D721Med (cell line): ENCODE results near the gene SEMA3F.

ENCODE experiments used
- DNase-seq: peaks from one replicate; pipeline ENCODE4 v3.0.0; 2011; ENCODE audit warnings: low spot score; ENCODE audit not compliant: insufficient read length
- FAIRE-seq: peaks from 2 replicates; lab custom pipeline; 2011; peaks lifted over from hg19 to GRCh38; lab: Jason Lieb, UNC
- TF ChIP-seq, protein P1 (sequence below): IDR thresholded peaks from 2 replicates; pipeline ENCODE4 v1.5.1; 2012; ENCODE audit warnings: mild to moderate bottlenecking, control low read depth; ENCODE audit not compliant: insufficient read depth; ENCODE audit errors: missing control alignments

SEMA3F gene

GRCh38 chr3:50170689-50171088 is 15.6 kb downstream of the SEMA3F start:
- FAIRE-seq: no peak
- DNase-seq: no peak
- TF ChIP-seq, protein P1, sequence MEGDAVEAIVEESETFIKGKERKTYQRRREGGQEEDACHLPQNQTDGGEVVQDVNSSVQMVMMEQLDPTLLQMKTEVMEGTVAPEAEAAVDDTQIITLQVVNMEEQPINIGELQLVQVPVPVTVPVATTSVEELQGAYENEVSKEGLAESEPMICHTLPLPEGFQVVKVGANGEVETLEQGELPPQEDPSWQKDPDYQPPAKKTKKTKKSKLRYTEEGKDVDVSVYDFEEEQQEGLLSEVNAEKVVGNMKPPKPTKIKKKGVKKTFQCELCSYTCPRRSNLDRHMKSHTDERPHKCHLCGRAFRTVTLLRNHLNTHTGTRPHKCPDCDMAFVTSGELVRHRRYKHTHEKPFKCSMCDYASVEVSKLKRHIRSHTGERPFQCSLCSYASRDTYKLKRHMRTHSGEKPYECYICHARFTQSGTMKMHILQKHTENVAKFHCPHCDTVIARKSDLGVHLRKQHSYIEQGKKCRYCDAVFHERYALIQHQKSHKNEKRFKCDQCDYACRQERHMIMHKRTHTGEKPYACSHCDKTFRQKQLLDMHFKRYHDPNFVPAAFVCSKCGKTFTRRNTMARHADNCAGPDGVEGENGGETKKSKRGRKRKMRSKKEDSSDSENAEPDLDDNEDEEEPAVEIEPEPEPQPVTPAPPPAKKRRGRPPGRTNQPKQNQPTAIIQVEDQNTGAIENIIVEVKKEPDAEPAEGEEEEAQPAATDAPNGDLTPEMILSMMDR: no peak

DNA sequence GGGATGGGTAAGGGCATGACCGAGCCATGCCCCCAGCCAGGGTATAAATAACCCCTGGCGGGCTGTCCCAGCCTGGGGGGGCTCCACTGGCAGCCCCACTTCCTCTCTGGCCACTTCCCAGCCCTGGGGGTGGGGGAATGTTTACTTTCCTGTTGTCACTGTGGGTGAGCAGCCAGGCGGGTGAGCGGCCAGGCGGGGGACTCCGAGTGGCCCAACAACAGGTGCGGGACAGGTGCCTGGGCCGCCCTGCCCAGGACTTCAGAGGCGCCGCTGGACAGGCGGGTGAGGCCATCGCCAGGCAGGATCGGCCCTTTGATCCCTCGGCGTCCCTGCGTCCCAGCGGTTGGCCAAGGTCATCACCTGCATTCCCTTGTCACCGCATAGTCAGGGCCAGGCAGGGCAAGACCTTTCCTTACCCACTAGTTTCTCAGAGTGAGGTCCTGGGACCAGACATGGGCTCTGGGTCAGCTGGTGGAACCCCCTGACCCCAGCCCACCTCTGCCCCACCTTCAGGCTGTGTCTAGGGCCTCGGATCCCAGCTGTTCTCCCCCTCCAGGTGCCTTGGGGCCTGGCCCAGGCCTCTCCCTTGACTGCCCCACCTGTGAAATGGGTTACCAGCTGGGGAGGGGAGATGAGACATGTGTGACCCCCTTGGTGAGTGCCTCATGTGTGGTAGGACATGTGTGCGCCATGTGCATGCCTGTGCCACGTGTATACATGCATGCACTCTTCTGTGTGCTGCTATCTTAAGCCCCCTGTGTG is 16.6 kb downstream of the SEMA3F start:
- FAIRE-seq (no peak), DNase-seq (no peak)

GRCh38 chr3:50172626-50173220 is 17.6 kb downstream of the SEMA3F start:
- no peak for DNase-seq
- FAIRE-seq: no peak
- TF ChIP-seq, protein P1: no peak

More for the DNA sequence above, 16.6 kb downstream of the SEMA3F start:
- TF ChIP-seq, protein P1: no peak

DNA sequence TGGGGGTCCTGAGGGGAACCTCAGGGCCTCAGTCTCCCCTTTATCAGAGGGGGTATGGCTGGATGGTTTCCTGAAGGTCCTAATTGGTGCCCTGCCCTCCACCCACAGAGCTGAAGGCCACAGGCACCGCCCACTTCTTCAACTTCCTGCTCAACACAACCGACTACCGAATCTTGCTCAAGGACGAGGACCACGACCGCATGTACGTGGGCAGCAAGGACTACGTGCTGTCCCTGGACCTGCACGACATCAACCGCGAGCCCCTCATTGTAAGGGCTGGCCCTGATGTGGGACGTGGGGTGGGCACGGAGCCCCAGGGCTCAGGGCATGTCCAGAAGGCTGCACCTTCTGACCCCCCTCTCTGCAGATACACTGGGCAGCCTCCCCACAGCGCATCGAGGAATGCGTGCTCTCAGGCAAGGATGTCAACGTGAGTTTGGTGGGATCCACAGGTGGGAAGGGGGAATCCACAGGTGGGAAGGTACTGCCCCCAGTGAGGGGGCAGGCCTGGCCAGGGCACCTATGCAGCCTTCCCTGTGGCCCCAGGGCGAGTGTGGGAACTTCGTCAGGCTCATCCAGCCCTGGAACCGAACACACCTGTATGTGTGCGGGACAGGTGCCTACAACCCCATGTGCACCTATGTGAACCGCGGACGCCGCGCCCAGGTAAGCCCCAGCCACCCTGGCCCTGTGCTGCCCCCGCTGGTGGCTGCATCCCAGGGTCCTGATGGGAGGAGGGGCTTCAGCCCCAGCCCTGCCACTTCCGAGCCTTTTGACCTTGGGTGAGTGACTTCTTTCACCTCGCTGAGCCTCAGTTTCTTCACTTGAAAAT is 18.8 kb downstream of the SEMA3F start:
- TF ChIP-seq, protein P1: no peak
- no peak for DNase-seq

DNA sequence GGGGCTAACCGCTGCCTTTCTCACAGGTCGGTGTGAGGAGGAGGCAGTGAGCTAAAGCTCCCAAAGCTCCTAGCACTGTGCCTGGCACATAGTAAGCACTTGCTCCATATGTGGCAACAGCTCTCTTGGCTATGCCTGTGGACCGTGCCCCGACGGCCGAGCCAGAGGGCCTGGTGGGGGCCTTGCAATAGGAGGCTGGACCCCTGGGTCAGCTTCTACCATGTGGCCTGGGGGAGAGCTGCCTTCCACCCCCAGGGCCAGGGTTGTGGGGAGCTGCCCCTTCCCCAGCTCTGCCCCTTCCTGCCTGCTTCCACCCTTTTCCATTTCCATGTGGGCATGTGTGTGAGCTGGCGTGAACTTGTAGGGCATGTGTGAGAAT is 19.4 kb downstream of the SEMA3F start:
- DNase-seq: no peak
- TF ChIP-seq, protein P1: no peak
- no peak for FAIRE-seq

More for the DNA sequence above, 18.8 kb downstream of the SEMA3F start:
- FAIRE-seq: no peak

DNA sequence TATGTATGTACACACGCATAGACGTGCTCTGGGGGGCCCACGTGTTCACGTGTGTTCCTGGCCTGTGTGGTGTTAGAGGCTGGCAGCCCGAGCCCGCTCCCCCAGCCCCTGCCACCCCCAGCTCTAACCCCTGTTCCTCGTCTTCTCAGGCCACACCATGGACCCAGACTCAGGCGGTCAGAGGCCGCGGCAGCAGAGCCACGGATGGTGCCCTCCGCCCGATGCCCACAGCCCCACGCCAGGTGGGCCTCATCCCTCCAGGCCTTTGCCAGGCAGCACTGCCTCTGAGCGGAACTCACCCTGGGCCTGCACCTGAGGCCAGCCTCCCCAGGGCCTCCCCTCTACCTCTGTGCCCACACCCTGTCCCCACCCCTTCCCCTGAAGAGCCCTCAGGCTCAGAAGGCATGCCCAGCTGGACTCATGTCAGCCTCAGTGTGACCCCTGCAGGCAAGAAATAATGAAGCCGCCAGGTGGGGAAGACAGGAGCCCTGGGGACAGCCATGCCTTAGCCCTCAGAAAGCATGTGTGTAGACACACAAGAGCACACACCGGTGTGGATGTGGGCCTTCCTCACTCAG is 19.9 kb downstream of the SEMA3F start:
- DNase-seq (no peak), FAIRE-seq (no peak)
- TF ChIP-seq, protein P1: no peak
